GM18526 (cell line): Measurements from ENCODE around the gene MED15.

ENCODE experiments used
- POLR2A ChIP-seq: IDR thresholded peaks from 3 replicates; pipeline ENCODE4 v1.6.1; 2011; ENCODE audit not compliant: insufficient read length; ENCODE audit errors: extremely low read depth

The MED15 gene

GRCh38 chr22:20499769-20500168 lies 7.6 kb upstream of the MED15 start:
- no peak for TF ChIP-seq POLR2A

GRCh38 chr22:20503816-20504215 lies 3.6 kb upstream of the MED15 start:
- TF ChIP-seq POLR2A = no peak

GRCh38 chr22:20506543-20507252 lies 712 bp upstream of the MED15 start:
- no peak for TF ChIP-seq POLR2A

GRCh38 chr22:20508815-20509271 lies 1.4 kb downstream of the MED15 start:
- no peak for TF ChIP-seq POLR2A

- TF ChIP-seq POLR2A = no peak
Measured at GRCh38 chr22:20509344-20510047, 2.1 kb downstream of the MED15 start.

- TF ChIP-seq POLR2A = no peak
Measured at GRCh38 chr22:20510811-20511577, 3.6 kb downstream of the MED15 start.

- no peak for TF ChIP-seq POLR2A
Measured at GRCh38 chr22:20511578-20512229, 4.3 kb downstream of the MED15 start.

- TF ChIP-seq POLR2A = no peak
Measured at GRCh38 chr22:20514658-20515406, 7.4 kb downstream of the MED15 start.

GRCh38 chr22:20516399-20516798 lies 9.0 kb downstream of the MED15 start:
- no peak for TF ChIP-seq POLR2A

GRCh38 chr22:20517422-20517821 lies 10.0 kb downstream of the MED15 start:
- no peak for TF ChIP-seq POLR2A

- TF ChIP-seq POLR2A = no peak
Measured at GRCh38 chr22:20517841-20518592, 10.6 kb downstream of the MED15 start.

GRCh38 chr22:20519558-20519957 lies 12.1 kb downstream of the MED15 start:
- no peak for TF ChIP-seq POLR2A

- TF ChIP-seq POLR2A = no peak
Measured at GRCh38 chr22:20520093-20520511, 12.7 kb downstream of the MED15 start.
